ENCODE results near the gene ARHGEF26. TPM values are rescaled to one million over a fixed set of nuclear protein-coding genes. Genes with fewer than 3 reads are reported as not detected.

ARHGEF26 gene
- total RNA-seq, 1 donor from 2014 or later = 0.53 TPM

- TF ChIP-seq CTCF (IDR thresholded peaks at IDR 0.05; ENCODE audit: insufficient read depth, low read length, severe bottlenecking) = no peak
- Histone ChIP-seq H3K4me3 (ENCODE audit: low read depth, low read length) (no peak overlapping the region), H3K36me3 (ENCODE audit: control insufficient read depth, insufficient read depth, low read length) (peaks cover 7% of the 10 kb centered on the region), H3K27me3 (ENCODE audit: control insufficient read depth, insufficient read depth, low read length) (no peaks in the 10 kb centered on the region)
- FAIRE-seq (no peak), DNase-seq (ENCODE audit: low read depth) (no peak)
Observed at GRCh38 chr3:154307363-154307762, 186.2 kb downstream of the ARHGEF26 start.

Other genes with a start within 250 kb of the ARHGEF26 start
- gene DHX36, start 203.1 kb downstream of the ARHGEF26 start, total RNA-seq = 27.6 and 33.5 TPM in 2 replicates

All from bronchial epithelial cell (primary cell).